ENCODE results near the gene FAM13A. TPM values are rescaled to one million over a fixed set of nuclear protein-coding genes. Genes with fewer than 3 reads are reported as not detected.
A peak's percentile ranks its signal among the peaks of the same experiment; 100 is the strongest.

FAM13A gene
- total and polyA plus RNA-seq, 8 donors: 15.7 to 56.4 (median 38.1) TPM

DNA sequence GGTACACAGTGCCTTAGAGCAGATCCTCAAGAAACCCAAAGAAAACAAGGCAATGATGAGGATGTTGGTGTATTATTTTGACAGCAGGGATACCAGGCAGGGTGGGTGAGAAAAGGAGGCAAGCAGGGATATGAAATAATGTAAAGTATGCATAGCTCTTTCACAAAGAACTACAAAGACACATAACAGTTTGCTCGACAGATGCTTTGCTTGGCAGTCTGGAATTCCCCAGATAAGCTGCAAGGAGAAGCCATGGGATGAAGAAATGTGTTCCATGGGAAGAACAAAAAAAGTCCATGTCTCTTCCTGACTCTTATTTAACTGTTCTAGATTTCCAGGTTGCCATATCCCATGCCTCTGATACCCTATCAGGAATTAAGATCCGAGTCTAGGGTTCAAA lies 75.4 kb downstream of the FAM13A start:
- H3K9me3 ChIP-seq: no peaks in the 10 kb centered on the region
- intact Hi-C loops (cut with DNase I): no loop called here
- no peak overlapping the region for H3K4me3 ChIP-seq
- no peaks in the 10 kb centered on the region for H3K27me3 ChIP-seq
- H3K27ac ChIP-seq: no peak overlapping the region
- ATAC-seq: peak in 1 of 4 donors; percentile 34
- peaks cover 0 to 8% (median 0%) of the 10 kb centered on the region in 3 donors for H3K4me1 ChIP-seq
- no peaks in the 10 kb centered on the region for H3K36me3 ChIP-seq
- FAIRE-seq: no peak
- no peak for DNase-seq
- WGBS, 2 donors: 54 to 57% methylated on average over 2 of the region's 2 CpGs
- TF ChIP-seq, protein P1, sequence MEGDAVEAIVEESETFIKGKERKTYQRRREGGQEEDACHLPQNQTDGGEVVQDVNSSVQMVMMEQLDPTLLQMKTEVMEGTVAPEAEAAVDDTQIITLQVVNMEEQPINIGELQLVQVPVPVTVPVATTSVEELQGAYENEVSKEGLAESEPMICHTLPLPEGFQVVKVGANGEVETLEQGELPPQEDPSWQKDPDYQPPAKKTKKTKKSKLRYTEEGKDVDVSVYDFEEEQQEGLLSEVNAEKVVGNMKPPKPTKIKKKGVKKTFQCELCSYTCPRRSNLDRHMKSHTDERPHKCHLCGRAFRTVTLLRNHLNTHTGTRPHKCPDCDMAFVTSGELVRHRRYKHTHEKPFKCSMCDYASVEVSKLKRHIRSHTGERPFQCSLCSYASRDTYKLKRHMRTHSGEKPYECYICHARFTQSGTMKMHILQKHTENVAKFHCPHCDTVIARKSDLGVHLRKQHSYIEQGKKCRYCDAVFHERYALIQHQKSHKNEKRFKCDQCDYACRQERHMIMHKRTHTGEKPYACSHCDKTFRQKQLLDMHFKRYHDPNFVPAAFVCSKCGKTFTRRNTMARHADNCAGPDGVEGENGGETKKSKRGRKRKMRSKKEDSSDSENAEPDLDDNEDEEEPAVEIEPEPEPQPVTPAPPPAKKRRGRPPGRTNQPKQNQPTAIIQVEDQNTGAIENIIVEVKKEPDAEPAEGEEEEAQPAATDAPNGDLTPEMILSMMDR (IDR thresholded peaks at IDR 0.05): no peak

DNA sequence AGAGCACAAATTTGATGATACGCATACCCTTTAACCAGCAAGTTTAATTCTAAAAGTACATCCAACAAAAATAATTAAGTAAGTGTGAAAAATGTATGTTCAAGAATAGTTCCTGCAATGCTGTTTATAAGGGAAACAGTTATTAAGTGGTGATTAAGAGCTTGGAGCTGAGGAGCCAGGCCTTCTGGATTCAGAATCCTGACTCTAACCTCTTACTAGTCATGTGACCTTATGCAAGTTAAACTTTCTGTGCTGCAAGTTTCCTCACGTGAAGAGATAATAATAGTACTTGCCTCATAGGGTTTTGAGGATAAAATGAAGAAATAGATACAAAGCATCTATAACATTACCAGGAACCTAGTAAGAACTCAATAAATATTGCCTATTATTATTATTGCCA lies 77.7 kb downstream of the FAM13A start:
- TF ChIP-seq, protein P1 (IDR thresholded peaks at IDR 0.05): no peak
- intact Hi-C loops (cut with DNase I): no loop called here
- Histone ChIP-seq H3K4me1 (peaks cover 4 to 8% (median 6%) of the 10 kb centered on the region in 3 donors), H3K9me3 (no peaks in the 10 kb centered on the region), H3K4me3 (no peak overlapping the region), H3K27ac (no peak overlapping the region), H3K27me3 (no peaks in the 10 kb centered on the region), H3K36me3 (no peaks in the 10 kb centered on the region)
- 72 to 79% methylated on average over 2 of the region's 2 CpGs for WGBS, 2 donors
- FAIRE-seq (no peak), ATAC-seq (no peak), DNase-seq (no peak)

DNA sequence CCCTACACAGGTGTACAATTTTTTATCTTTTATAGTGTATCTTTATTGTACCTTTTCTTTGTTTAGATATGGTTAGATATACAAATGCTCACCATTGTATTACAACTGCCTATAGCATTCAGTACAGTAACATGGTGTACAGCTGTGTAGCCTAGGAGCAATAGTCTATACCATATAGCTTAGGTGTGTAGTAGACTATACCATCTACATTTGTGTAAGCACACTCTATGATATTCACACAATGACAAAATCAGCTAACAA lies 80.3 kb downstream of the FAM13A start:
- H3K4me3 ChIP-seq: no peak overlapping the region
- H3K4me1 ChIP-seq: peaks cover 1 to 6% (median 4%) of the 10 kb centered on the region in 3 donors
- FAIRE-seq (no peak), DNase-seq (no peak), ATAC-seq (no peak)
- H3K36me3 ChIP-seq: no peaks in the 10 kb centered on the region
- no peak overlapping the region for H3K27ac ChIP-seq
- intact Hi-C loops (cut with DNase I): no loop called here
- no peaks in the 10 kb centered on the region for H3K27me3 ChIP-seq
- TF ChIP-seq, protein P1 (IDR thresholded peaks at IDR 0.05): no peak
- H3K9me3 ChIP-seq: no peaks in the 10 kb centered on the region

DNA sequence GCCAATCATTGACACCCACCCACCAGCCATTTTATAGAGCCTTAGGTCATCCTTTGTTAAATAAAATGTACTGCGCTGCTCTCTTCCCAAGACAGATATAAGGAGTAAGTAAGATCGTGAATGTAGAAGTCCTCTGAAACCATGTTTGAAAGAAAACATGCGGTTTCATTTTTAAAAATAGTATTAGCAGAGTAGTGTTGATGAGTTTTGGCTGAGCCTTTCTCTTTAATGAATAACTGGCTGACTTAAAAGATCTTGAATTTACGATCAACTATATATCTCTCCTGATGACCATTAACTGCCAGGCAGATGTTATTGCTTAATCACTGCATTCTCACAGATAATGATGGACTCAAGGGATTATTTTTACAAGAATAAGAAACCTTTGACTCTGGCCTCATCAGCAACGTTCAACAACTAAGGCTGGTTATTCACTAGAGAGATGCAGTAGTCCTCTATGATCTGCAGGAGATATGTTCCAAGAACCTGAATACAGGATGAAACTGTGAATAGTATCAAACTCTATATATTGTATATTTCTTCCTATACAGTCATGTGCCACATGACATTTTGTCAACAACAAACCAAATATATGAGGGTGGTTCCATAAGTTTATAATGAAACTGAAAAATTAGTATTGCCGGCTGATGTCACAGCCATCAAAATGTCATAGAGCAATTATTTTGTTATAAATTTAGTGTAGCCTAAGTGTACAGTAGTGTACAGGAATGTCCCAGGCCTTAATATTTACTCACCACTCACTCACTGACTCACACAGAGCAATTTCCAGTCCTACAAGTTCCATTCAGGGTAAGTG lies 80.8 kb downstream of the FAM13A start:
- 87 to 93% methylated on average over 6 of the region's 6 CpGs for WGBS, 2 donors
- DNase-seq (no peak), ATAC-seq (peak in 2 of 4 donors; percentile 32 to 73), FAIRE-seq (no peak)
- Histone ChIP-seq H3K9me3 (no peaks in the 10 kb centered on the region), H3K4me3 (no peak overlapping the region), H3K27ac (no peak overlapping the region), H3K4me1 (peaks cover 0 to 6% (median 4%) of the 10 kb centered on the region in 3 donors), H3K36me3 (no peaks in the 10 kb centered on the region), H3K27me3 (no peaks in the 10 kb centered on the region)
- intact Hi-C loops (cut with DNase I): no loop called here
- TF ChIP-seq, protein P1 (IDR thresholded peaks at IDR 0.05): no peak

DNA sequence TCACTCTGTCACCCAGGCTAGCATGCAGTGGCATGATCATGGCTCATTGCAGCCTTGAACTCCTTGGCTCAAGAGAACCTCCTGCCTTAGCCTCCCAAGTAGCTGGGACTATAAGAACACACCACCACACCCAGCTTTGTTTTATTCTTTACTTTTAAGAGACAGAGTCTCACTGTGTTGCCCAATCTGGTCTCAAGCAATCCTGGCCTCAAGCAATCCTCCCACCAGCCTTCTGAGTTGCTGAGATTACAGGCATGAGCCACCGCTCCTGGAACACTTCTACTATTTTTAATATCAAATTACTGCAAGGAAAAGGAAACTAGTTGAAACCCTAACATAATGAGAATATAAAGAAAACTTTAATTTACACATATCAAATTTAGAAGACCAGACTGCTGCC lies 85.4 kb downstream of the FAM13A start:
- no peaks in the 10 kb centered on the region for H3K36me3 ChIP-seq
- DNase-seq: no peak
- no peaks in the 10 kb centered on the region for H3K9me3 ChIP-seq
- H3K27ac ChIP-seq: no peak overlapping the region
- H3K4me3 ChIP-seq: no peak overlapping the region
- TF ChIP-seq, protein P1 (IDR thresholded peaks at IDR 0.05): no peak
- no peak for ATAC-seq
- FAIRE-seq: no peak
- no peaks in the 10 kb centered on the region for H3K27me3 ChIP-seq
- peaks cover 3 to 6% (median 4%) of the 10 kb centered on the region in 3 donors for H3K4me1 ChIP-seq
- intact Hi-C loops (cut with DNase I): no loop called here
- WGBS, 2 donors: 98 to 100% methylated on average over 1 of the region's 1 CpG
